IMR-90 (cell line): ENCODE results near the gene CEP41. TPM values are rescaled to one million over a fixed set of nuclear protein-coding genes. Genes with fewer than 3 reads are reported as not detected.
A peak's percentile ranks its signal among the peaks of the same experiment; 100 is the strongest.

Source experiments
- ATAC-seq: fragments of 200-7000 bp; cut with Tn5 transposase; 2 replicates; pipeline ENCODE4 v1.9.1; 2020; ENCODE audit warnings: low read depth, mild to moderate bottlenecking, moderate library complexity
- Bru-seq: library from RNA; stranded (reverse); fragments of 400-500 nt; gene quantifications from one replicate; lab custom pipeline; 2021; lab: Mats Ljungman, UMichigan
- BruChase-seq, 2 experiments: library from RNA; stranded (reverse); fragments of 400-500 nt; gene quantifications; one replicate each; lab custom pipeline; 2021; lab: Mats Ljungman, UMichigan
- BruUV-seq: library from RNA; stranded (reverse); fragments of 400-500 nt; replicated peaks from 2 replicates; lab custom pipeline; 2021; lab: Mats Ljungman, UMichigan
- CTCF ChIA-PET: fragments of 300-600 bp; formaldehyde crosslinking; extraction: SDS; loops from one replicate; lab custom pipeline; 2021; ENCODE audit warnings: antibody characterized with exemption; lab: Yijun Ruan, JAX
- POLR2A ChIA-PET: fragments of 300-600 bp; sonication (Branson Sonifier 250); formaldehyde crosslinking; loops from one replicate; lab custom pipeline; 2022; ENCODE audit warnings: antibody characterized with exemption; ENCODE audit not compliant: unreplicated experiment; lab: Charles Lee
- DNase-seq: peaks from one replicate; pipeline ENCODE4 v3.0.0; 2013
- H2AFZ ChIP-seq: replicated peaks from 2 replicates; pipeline ENCODE3; 2013; ENCODE audit warnings: low read length, mild to moderate bottlenecking; ENCODE audit not compliant: poor library complexity
- H2AK5ac ChIP-seq: 2 replicates; pipeline ENCODE4 v1.6.1; 2013; ENCODE audit warnings: low read depth, low read length, inconsistent platforms
- H2AK9ac ChIP-seq: replicated peaks from 2 replicates; pipeline ENCODE3; 2013; ENCODE audit warnings: mild to moderate bottlenecking, low read depth, low read length, moderate library complexity; ENCODE audit not compliant: poor library complexity
- H2BK120ac ChIP-seq: 2 replicates; pipeline ENCODE4 v1.6.1; 2013; ENCODE audit warnings: low read depth, low read length, inconsistent platforms
- H2BK15ac ChIP-seq: 3 replicates; pipeline ENCODE4 v1.6.1; 2013; ENCODE audit warnings: low read depth, low read length, inconsistent platforms
- H2BK20ac ChIP-seq: 2 replicates; pipeline ENCODE4 v1.6.1; 2013; ENCODE audit warnings: low read depth, mild to moderate bottlenecking, inconsistent platforms, low read length, moderate library complexity
- H2BK5ac ChIP-seq: 2 replicates; pipeline ENCODE4 v1.6.1; 2013; ENCODE audit warnings: mild to moderate bottlenecking, low read depth, low read length, inconsistent platforms; ENCODE audit not compliant: poor library complexity, severe bottlenecking
- H3K14ac ChIP-seq: replicated peaks from 2 replicates; pipeline ENCODE4 v1.6.1; 2013; ENCODE audit warnings: low read depth, low read length, inconsistent platforms
- H3K18ac ChIP-seq: 2 replicates; pipeline ENCODE4 v1.6.1; 2013; ENCODE audit warnings: low read depth, low read length, control low read depth
- H3K23ac ChIP-seq: 2 replicates; pipeline ENCODE4 v1.6.1; 2013; ENCODE audit warnings: low read depth, low read length, inconsistent platforms
- H3K27ac ChIP-seq: 2 replicates; pipeline ENCODE4 v1.5.1; 2013; ENCODE audit warnings: mild to moderate bottlenecking, control low read depth, low read length; ENCODE audit not compliant: insufficient read depth
- H3K27me3 ChIP-seq: 2 replicates; pipeline ENCODE4 v1.6.1; 2013; ENCODE audit warnings: low read length; ENCODE audit not compliant: control insufficient read depth, insufficient read depth
- H3K36me3 ChIP-seq: 2 replicates; pipeline ENCODE4 v1.6.1; 2013; ENCODE audit warnings: low read length, mixed read lengths; ENCODE audit not compliant: control insufficient read depth, insufficient read depth
- H3K4ac ChIP-seq: 2 replicates; pipeline ENCODE4 v1.6.1; 2013; ENCODE audit warnings: low read depth, low read length, inconsistent platforms
- H3K4me1 ChIP-seq: 2 replicates; pipeline ENCODE4 v1.6.1; 2013; ENCODE audit warnings: low read length, mixed read lengths; ENCODE audit not compliant: control insufficient read depth, insufficient read depth
- H3K4me2 ChIP-seq: 2 replicates; pipeline ENCODE4 v1.6.1; 2013; ENCODE audit warnings: low read depth, mild to moderate bottlenecking, control low read depth, low read length, moderate library complexity
- H3K4me3 ChIP-seq: 2 replicates; pipeline ENCODE4 v1.5.1; 2013; ENCODE audit warnings: low read depth, mild to moderate bottlenecking, control low read depth, low read length, moderate library complexity; ENCODE audit not compliant: insufficient read depth
- H3K56ac ChIP-seq: 2 replicates; pipeline ENCODE4 v1.6.1; 2013; ENCODE audit warnings: low read length, inconsistent platforms; ENCODE audit not compliant: insufficient read depth; ENCODE audit errors: extremely low read depth
- H3K79me1 ChIP-seq, 2 experiments: 2 replicates each; pipeline ENCODE4 v1.6.1; 2013; ENCODE audit warnings: low read length in 2 of 2, inconsistent platforms in 1 of 2, low read depth in 1 of 2
- H3K9ac ChIP-seq: 2 replicates; pipeline ENCODE4 v1.6.1; 2013; ENCODE audit warnings: low read depth, low read length, control low read depth
- H3K9me1 ChIP-seq: 2 replicates; pipeline ENCODE4 v1.6.1; 2013; ENCODE audit warnings: low read length, inconsistent platforms; ENCODE audit not compliant: insufficient read depth
- H3K9me3 ChIP-seq: 2 replicates; pipeline ENCODE4 v1.6.1; 2013; ENCODE audit warnings: low read length; ENCODE audit not compliant: control insufficient read depth, insufficient read depth
- H4K20me1 ChIP-seq: 2 replicates; pipeline ENCODE4 v1.6.1; 2013; ENCODE audit warnings: low read length, inconsistent platforms; ENCODE audit not compliant: insufficient read depth
- H4K5ac ChIP-seq: 2 replicates; pipeline ENCODE4 v1.6.1; 2013; ENCODE audit warnings: mild to moderate bottlenecking, low read depth, low read length, control low read depth
- H4K8ac ChIP-seq, 2 experiments: 2 replicates each; pipeline ENCODE4 v1.6.1; 2013; ENCODE audit warnings: low read depth in 2 of 2, low read length in 2 of 2, control low read depth in 1 of 2, inconsistent platforms in 1 of 2
- H4K91ac ChIP-seq: 2 replicates; pipeline ENCODE4 v1.6.1; 2013; ENCODE audit warnings: low read depth, low read length, inconsistent platforms; ENCODE audit not compliant: insufficient read depth
- CEBPB ChIP-seq: IDR thresholded peaks from 2 replicates; pipeline ENCODE4 v1.6.1; 2012; ENCODE audit warnings: low read depth, low read length, improper control_type of control experiment
- CTCF ChIP-seq: conservative IDR thresholded peaks from 2 replicates; pipeline ENCODE4 v1.5.1; 2012; ENCODE audit warnings: mild to moderate bottlenecking, low read depth, low read length, improper control_type of control experiment
- FOS ChIP-seq: fragments of 150-350 bp; IDR thresholded peaks from 2 replicates; pipeline ENCODE4 v1.6.1; 2016; ENCODE audit warnings: low read depth, low read length
- MAZ ChIP-seq: IDR thresholded peaks from 2 replicates; pipeline ENCODE4 v1.6.1; 2012; ENCODE audit warnings: low read depth, mild to moderate bottlenecking, low read length, improper control_type of control experiment, moderate library complexity, borderline replicate concordance
- MXI1 ChIP-seq: IDR thresholded peaks from 2 replicates; pipeline ENCODE4 v1.6.1; 2012; ENCODE audit warnings: low read depth, mild to moderate bottlenecking, low read length, moderate library complexity, borderline replicate concordance
- POLR2A ChIP-seq: IDR thresholded peaks from 2 replicates; pipeline ENCODE4 v1.6.1; 2012; ENCODE audit warnings: mild to moderate bottlenecking, low read depth, low read length
- USF2 ChIP-seq: fragments of 150-350 bp; IDR thresholded peaks from 2 replicates; pipeline ENCODE4 v1.6.1; 2017; ENCODE audit warnings: mild to moderate bottlenecking, antibody characterized with exemption, low read length, low read depth
- WGBS, 2 experiments: methylation state at CpG; one replicate each; pipeline versions ENCODE4 v1.1.5 to v1.1.7; 2013; ENCODE audit warnings: missing lambda C conversion rate in 2 of 2; ENCODE audit not compliant: insufficient read length in 1 of 2; ENCODE audit errors: extremely low coverage in 2 of 2; 5-methylcytosine and 5-hydroxymethylcytosine counted together
- dilution Hi-C: fragments of 300-500 bp; cut with HindIII; formaldehyde crosslinking; loops from one replicate; pipeline ENCODE4 v1.14.3; 2018; ENCODE audit warnings: low sequenced_read_pairs; ENCODE audit not compliant: unreplicated experiment
- in situ Hi-C: fragments of 300-500 bp; cut with MboI; formaldehyde crosslinking; loops from 3 replicates; pipeline ENCODE4 v1.14.3; 2019; ENCODE audit warnings: low sequenced_read_pairs, inconsistent platforms, mixed read lengths
- intact Hi-C: fragments of 100-400 bp; cut with micrococcal nuclease; formaldehyde crosslinking; loops from 2 replicates; pipeline ENCODE4 v1.10.0; 2022
- long read RNA-seq: library from polyadenylated mRNA; unstranded; transcript quantifications from one replicate; pipeline ENCODE4 v2.0.0, GENCODE V29; 2021; ENCODE audit not compliant: unreplicated experiment
- polyA plus RNA-seq, 3 experiments: library from polyadenylated mRNA; depleted of rRNA; stranded (reverse); fragments of >200 nt; gene quantifications; 2 replicates each; pipeline ENCODE4 v1.2.3, GENCODE V29; 2012; ENCODE audit warnings: low replicate concordance in 1 of 3
- total RNA-seq: library from RNA; depleted of rRNA; stranded (reverse); fragments of >200 nt; gene quantifications from 2 replicates; pipeline ENCODE4 v1.2.3, GENCODE V29; 2012; rRNA removed

The CEP41 gene
- total RNA-seq (11.1 and 12.2 TPM in 2 replicates), polyA plus RNA-seq (2012; rRNA removed) (18.8 and 21.9 TPM in 2 replicates), Bru-seq, nascent RNA (percentile 47 among the genes with signal in this experiment), BruChase-seq, experiment 1, labeled RNA remaining after a 6-hour chase (percentile 51 among the genes with signal in this experiment), BruChase-seq, experiment 2, labeled RNA remaining after a 2-hour chase (percentile 50 among the genes with signal in this experiment)
- polyA plus RNA-seq (2012; cell fraction: cytosol; rRNA removed) = 7.3 and 13.0 TPM in 2 replicates
- 6.4 and 16.9 TPM in 2 replicates for polyA plus RNA-seq (2012; cell fraction: nucleus; rRNA removed; ENCODE audit: low replicate concordance)
- long read RNA-seq, full-length matches to known transcripts = 5 of 13 reads
- long read RNA-seq, partial matches to known transcripts = 2 of 13 reads
- long read RNA-seq, other reads (novel, unspliced or antisense) = 6 of 13 reads

- H2AFZ ChIP-seq = peak within 1 kb of the TSS; percentile 97
- peak within 1 kb of the TSS; percentile 95 for H3K14ac ChIP-seq
- peak within 1 kb of the TSS; percentile 88 for H3K23ac ChIP-seq
- peaks cover 6% of the 10 kb centered on the region for H3K4me1 ChIP-seq
- intact Hi-C loops = loop anchor here (5.0 kb wide), 3 partner anchors 47 to 198 kb away; no protein-coding TSS in a partner anchor
- peak within 1 kb of the TSS; percentile 72 for H3K4me3 ChIP-seq
- no peaks in the 10 kb centered on the region for H4K20me1 ChIP-seq
- ChIA-PET POLR2A (no interaction called here), CTCF (interaction anchor here (0.6 kb wide), 1 partner anchor 23 kb away, joined by 3 read pairs; no protein-coding TSS in a partner anchor)
- H3K56ac ChIP-seq = peak within 1 kb of the TSS; percentile 96
- H3K4me2 ChIP-seq = peak within 1 kb of the TSS; percentile 95
- peak within 1 kb of the TSS; percentile 90 for H3K18ac ChIP-seq
- no peaks in the 10 kb centered on the region for H3K27me3 ChIP-seq
- H3K36me3 ChIP-seq = no peaks in the 10 kb centered on the region
- H3K79me1 ChIP-seq = peaks cover 13 to 42% of the 10 kb centered on the region in 2 experiments
- 7% methylated on average over 28 of the region's 61 CpGs; no CpG with 5 or more reads in 1 of the 2 experiments for WGBS, 2 experiments
- peak within 1 kb of the TSS; percentile 94 for H2BK15ac ChIP-seq
- no peaks in the 10 kb centered on the region for H3K9me3 ChIP-seq
- H3K27ac ChIP-seq = peak within 1 kb of the TSS; percentile 99
- peak within 1 kb of the TSS; percentile 96 for H4K5ac ChIP-seq
- dilution Hi-C loops = no loop called here
- peak within 1 kb of the TSS; percentile 99 for H4K91ac ChIP-seq
- ATAC-seq (peak; percentile 99), DNase-seq (peak; percentile 96)
- peak within 1 kb of the TSS; percentile 96 for H3K4ac ChIP-seq
- peak within 1 kb of the TSS; percentile 92 for H2BK5ac ChIP-seq
- in situ Hi-C loops = no loop called here
- peak within 1 kb of the TSS; percentile 97 for H2BK120ac ChIP-seq
- peak within 1 kb of the TSS; percentile 83 for H2BK20ac ChIP-seq
- peak within 1 kb of the TSS; percentile 95 for H2AK9ac ChIP-seq
- peak within 1 kb of the TSS; percentile 98 to 100 for H4K8ac ChIP-seq
- H3K9ac ChIP-seq = peak within 1 kb of the TSS; percentile 95
- BruUV-seq = no TSS peak
- TF ChIP-seq MXI1 (peak; percentile 73; the same call in 1 of the 2 replicates), USF2 (no peak), MAZ (peak; percentile 67; the same call in 1 of the 2 replicates), CTCF (no peak), CEBPB (no peak), FOS (no peak; the same call in 1 of the 2 replicates), POLR2A (no peak)
- H3K9me1 ChIP-seq = peaks cover 4% of the 10 kb centered on the region; the same call in 1 of the 2 replicates
- H2AK5ac ChIP-seq = peak within 1 kb of the TSS; percentile 92
These were observed at the start of gene CEP41 for GRCh38 chr7:130440527-130441365. CEP41 (minus strand) TSS chr7:130441016; CDS start chr7:130440966, 50 bp downstream.
